ENCODE results near the gene FAM83G. TPM values are rescaled to one million over a fixed set of nuclear protein-coding genes. Genes with fewer than 3 reads are reported as not detected.

The FAM83G gene
- total and polyA plus RNA-seq, 2 experiments from 2014 or later = 7.6 to 44.5 TPM

DNA sequence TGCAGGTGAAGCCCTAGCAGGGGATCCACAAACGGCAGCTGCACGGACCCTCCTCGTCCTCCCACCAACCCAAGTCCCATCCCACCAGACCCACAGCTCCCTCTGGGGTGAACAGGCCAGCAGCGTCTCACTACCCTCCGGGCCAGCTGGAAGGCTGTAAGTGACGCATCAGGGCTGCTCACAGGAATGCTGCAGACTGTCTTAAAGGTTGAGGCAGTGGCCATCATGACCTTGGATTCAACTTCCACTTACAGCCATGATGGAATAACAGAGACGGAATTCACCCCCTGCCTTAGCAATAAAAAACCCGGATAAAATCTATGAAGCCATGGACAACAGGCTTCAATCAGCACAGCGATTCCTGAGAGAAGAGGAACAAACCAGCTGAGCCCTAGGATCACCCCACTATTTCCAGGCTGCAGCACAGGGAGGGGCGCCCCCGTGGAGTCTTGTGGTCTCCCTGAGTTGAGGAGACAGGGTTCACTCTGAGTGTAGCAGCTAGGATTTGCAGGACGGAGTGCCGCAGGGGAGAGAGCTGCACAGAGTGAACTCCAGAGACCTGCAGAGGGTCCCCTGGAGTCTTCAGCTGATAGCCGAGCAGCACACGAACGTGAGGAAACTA is 10.5 kb downstream of the FAM83G start:
- H3K9me2 ChIP-seq (ENCODE audit: insufficient read depth) = no peaks in the 10 kb centered on the region
- H3K79me2 ChIP-seq (replicated peaks; ENCODE audit: insufficient read depth) = peaks cover 70% of the 10 kb centered on the region
- Mint-ChIP-seq H3K9me3 (peaks cover 15% of the 10 kb centered on the region; the same call in 2 of the 3 replicates), H3K4me3 (no peak overlapping the region), H3K36me3 (ENCODE audit: low read depth) (peaks cover 28% of the 10 kb centered on the region), H3K27ac (peak overlapping the region; percentile 21; the same call in 1 of the 2 replicates), H3K27me3 (ENCODE audit: insufficient read depth, low read depth, poor library complexity) (peaks cover 3% of the 10 kb centered on the region), H3K4me1 (peaks cover 10% of the 10 kb centered on the region; the same call in 2 of the 3 replicates)
- H3K4me2 ChIP-seq = no peak overlapping the region
- 0 out of 2 replicates have a peak overlapping the region, but pooled peaks have one; percentile 33 for H3K27ac ChIP-seq (ENCODE audit: low read depth)
- H2AFZ ChIP-seq = no peak overlapping the region
- peaks cover 29% of the 10 kb centered on the region; the same call in 1 of the 2 replicates for H4K20me1 ChIP-seq (replicated peaks; ENCODE audit: insufficient read depth)
- H3K4me1 ChIP-seq (ENCODE audit: insufficient read depth) = no peaks in the 10 kb centered on the region
- no peaks in the 10 kb centered on the region for H3K36me3 ChIP-seq (ENCODE audit: insufficient read depth)
- ATAC-seq (peak; percentile 18), DNase-seq (ENCODE audit: low spot score) (no peak)
- TF ChIP-seq ZNF331 (CRISPR knock-in tag; IDR thresholded peaks at IDR 0.05; ENCODE audit: low read depth) (no peak), NANOG (IDR thresholded peaks at IDR 0.05; ENCODE audit: borderline replicate concordance) (no peak), STAT1 (IDR thresholded peaks at IDR 0.05; ENCODE audit: unreplicated experiment) (no peak)
- TF ChIP-seq, protein P1, sequence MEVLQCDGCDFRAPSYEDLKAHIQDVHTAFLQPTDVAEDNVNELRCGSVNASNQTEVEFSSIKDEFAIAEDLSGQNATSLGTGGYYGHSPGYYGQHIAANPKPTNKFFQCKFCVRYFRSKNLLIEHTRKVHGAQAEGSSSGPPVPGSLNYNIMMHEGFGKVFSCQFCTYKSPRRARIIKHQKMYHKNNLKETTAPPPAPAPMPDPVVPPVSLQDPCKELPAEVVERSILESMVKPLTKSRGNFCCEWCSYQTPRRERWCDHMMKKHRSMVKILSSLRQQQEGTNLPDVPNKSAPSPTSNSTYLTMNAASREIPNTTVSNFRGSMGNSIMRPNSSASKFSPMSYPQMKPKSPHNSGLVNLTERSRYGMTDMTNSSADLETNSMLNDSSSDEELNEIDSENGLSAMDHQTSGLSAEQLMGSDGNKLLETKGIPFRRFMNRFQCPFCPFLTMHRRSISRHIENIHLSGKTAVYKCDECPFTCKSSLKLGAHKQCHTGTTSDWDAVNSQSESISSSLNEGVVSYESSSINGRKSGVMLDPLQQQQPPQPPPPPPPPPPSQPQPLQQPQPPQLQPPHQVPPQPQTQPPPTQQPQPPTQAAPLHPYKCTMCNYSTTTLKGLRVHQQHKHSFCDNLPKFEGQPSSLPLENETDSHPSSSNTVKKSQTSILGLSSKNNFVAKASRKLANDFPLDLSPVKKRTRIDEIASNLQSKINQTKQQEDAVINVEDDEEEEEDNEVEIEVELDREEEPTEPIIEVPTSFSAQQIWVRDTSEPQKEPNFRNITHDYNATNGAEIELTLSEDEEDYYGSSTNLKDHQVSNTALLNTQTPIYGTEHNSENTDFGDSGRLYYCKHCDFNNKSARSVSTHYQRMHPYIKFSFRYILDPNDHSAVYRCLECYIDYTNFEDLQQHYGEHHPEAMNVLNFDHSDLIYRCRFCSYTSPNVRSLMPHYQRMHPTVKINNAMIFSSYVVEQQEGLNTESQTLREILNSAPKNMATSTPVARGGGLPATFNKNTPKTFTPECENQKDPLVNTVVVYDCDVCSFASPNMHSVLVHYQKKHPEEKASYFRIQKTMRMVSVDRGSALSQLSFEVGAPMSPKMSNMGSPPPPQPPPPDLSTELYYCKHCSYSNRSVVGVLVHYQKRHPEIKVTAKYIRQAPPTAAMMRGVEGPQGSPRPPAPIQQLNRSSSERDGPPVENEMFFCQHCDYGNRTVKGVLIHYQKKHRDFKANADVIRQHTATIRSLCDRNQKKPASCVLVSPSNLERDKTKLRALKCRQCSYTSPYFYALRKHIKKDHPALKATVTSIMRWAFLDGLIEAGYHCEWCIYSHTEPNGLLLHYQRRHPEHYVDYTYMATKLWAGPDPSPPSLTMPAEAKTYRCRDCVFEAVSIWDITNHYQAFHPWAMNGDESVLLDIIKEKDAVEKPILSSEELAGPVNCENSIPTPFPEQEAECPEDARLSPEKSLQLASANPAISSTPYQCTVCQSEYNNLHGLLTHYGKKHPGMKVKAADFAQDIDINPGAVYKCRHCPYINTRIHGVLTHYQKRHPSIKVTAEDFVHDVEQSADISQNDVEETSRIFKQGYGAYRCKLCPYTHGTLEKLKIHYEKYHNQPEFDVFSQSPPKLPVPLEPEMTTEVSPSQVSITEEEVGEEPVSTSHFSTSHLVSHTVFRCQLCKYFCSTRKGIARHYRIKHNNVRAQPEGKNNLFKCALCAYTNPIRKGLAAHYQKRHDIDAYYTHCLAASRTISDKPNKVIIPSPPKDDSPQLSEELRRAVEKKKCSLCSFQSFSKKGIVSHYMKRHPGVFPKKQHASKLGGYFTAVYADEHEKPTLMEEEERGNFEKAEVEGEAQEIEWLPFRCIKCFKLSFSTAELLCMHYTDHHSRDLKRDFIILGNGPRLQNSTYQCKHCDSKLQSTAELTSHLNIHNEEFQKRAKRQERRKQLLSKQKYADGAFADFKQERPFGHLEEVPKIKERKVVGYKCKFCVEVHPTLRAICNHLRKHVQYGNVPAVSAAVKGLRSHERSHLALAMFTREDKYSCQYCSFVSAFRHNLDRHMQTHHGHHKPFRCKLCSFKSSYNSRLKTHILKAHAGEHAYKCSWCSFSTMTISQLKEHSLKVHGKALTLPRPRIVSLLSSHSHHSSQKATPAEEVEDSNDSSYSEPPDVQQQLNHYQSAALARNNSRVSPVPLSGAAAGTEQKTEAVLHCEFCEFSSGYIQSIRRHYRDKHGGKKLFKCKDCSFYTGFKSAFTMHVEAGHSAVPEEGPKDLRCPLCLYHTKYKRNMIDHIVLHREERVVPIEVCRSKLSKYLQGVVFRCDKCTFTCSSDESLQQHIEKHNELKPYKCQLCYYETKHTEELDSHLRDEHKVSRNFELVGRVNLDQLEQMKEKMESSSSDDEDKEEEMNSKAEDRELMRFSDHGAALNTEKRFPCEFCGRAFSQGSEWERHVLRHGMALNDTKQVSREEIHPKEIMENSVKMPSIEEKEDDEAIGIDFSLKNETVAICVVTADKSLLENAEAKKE (CRISPR knock-in tag; IDR thresholded peaks at IDR 0.05) = no peak
- TF ChIP-seq, protein P2, sequence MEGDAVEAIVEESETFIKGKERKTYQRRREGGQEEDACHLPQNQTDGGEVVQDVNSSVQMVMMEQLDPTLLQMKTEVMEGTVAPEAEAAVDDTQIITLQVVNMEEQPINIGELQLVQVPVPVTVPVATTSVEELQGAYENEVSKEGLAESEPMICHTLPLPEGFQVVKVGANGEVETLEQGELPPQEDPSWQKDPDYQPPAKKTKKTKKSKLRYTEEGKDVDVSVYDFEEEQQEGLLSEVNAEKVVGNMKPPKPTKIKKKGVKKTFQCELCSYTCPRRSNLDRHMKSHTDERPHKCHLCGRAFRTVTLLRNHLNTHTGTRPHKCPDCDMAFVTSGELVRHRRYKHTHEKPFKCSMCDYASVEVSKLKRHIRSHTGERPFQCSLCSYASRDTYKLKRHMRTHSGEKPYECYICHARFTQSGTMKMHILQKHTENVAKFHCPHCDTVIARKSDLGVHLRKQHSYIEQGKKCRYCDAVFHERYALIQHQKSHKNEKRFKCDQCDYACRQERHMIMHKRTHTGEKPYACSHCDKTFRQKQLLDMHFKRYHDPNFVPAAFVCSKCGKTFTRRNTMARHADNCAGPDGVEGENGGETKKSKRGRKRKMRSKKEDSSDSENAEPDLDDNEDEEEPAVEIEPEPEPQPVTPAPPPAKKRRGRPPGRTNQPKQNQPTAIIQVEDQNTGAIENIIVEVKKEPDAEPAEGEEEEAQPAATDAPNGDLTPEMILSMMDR (conservative IDR thresholded peaks at IDR 0.05; ENCODE audit: low read depth in 2 of 2) = no peak
- TF ChIP-seq, protein P3, sequence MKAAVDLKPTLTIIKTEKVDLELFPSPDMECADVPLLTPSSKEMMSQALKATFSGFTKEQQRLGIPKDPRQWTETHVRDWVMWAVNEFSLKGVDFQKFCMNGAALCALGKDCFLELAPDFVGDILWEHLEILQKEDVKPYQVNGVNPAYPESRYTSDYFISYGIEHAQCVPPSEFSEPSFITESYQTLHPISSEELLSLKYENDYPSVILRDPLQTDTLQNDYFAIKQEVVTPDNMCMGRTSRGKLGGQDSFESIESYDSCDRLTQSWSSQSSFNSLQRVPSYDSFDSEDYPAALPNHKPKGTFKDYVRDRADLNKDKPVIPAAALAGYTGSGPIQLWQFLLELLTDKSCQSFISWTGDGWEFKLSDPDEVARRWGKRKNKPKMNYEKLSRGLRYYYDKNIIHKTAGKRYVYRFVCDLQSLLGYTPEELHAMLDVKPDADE (IDR thresholded peaks at IDR 0.05) = no peak
- no peaks in the 10 kb centered on the region for H3K27me3 ChIP-seq (ENCODE audit: insufficient read depth)
- H3F3A ChIP-seq (replicated peaks; ENCODE audit: low read depth) = no peaks in the 10 kb centered on the region
- H3K4me3 ChIP-seq = no peak overlapping the region
